Esophagus muscularis mucosa (tissue), 3 donors: Measurements from ENCODE around the gene NFATC2IP.

Source experiments
- CTCF ChIP-seq, 3 experiments: fragments of 200-600 bp in 2 of 3; fragments of 450-650 bp in 1 of 3; sonication (generic) in 2 of 3; IDR thresholded peaks; one replicate each; pipeline ENCODE4 v1.5.1; 2017 to 2019; ENCODE audit warnings: antibody characterized with exemption in 3 of 3, mild to moderate bottlenecking in 2 of 3, moderate library complexity in 1 of 3
- POLR2A ChIP-seq: fragments of 450-650 bp; IDR thresholded peaks from one replicate; pipeline ENCODE4 v1.6.1; 2017; ENCODE audit warnings: antibody characterized with exemption, moderate library complexity, mild to moderate bottlenecking, low read depth
- POLR2AphosphoS5 ChIP-seq, 2 donors: sonication (generic); formaldehyde crosslinking; IDR thresholded peaks; one replicate each; pipeline ENCODE4 v1.6.1; 2017; ENCODE audit warnings: antibody characterized with exemption in 2 of 2

- no peak for TF ChIP-seq POLR2A
- peak; percentile 55 to 67 (median 58) for TF ChIP-seq CTCF (IDR thresholded peaks at IDR 0.05)
- TF ChIP-seq POLR2AphosphoS5 (IDR thresholded peaks at IDR 0.05), result no peak
These were observed 23.3 kb downstream of the NFATC2IP start for GRCh38 chr16:28974007-28974436.
